HepG2 (cell line): ENCODE measurements around the gene RPS14. TPM values are rescaled to one million over a fixed set of nuclear protein-coding genes. Genes with fewer than 3 reads are reported as not detected.

Experiments used
- HNF4A ChIP-seq: sonication (generic); formaldehyde crosslinking; IDR thresholded peaks from 2 replicates; pipeline ENCODE4 v1.4.0; 2020; ENCODE audit warnings: missing genetic modification reagents
- KAT7 ChIP-seq: IDR thresholded peaks from 2 replicates; pipeline ENCODE4 v1.6.1; 2018; ENCODE audit warnings: borderline replicate concordance, missing compliant biosample characterization
- ZHX2 ChIP-seq, 2 experiments: sonication (generic) in 1 of 2; formaldehyde crosslinking in 1 of 2; IDR thresholded peaks; 2 replicates each; pipeline versions ENCODE4 v1.6.1 to v1.9.0; 2014 to 2022; ENCODE audit warnings: antibody characterized with exemption in 1 of 2, borderline replicate concordance in 1 of 2, inconsistent platforms in 1 of 2, low read depth in 1 of 2, missing genetic modification reagents in 1 of 2
- ZNF629 ChIP-seq: sonication (generic); formaldehyde crosslinking; conservative IDR thresholded peaks from 2 replicates; pipeline ENCODE4 v1.5.0; 2020; ENCODE audit warnings: missing genetic modification reagents
- polyA plus RNA-seq, 8 experiments: library from polyadenylated mRNA; depleted of rRNA in 3 of 8; stranded (reverse) in 7 of 8; unstranded in 1 of 8; fragments of >200 nt; fragmentation: Illumina TruSeq in 4 of 8; extraction: Trizol in 4 of 8; gene quantifications; 2 replicates each; pipeline versions ENCODE4 v1.2.1 to v1.2.3, GENCODE V29; 2011 to 2016; ENCODE audit warnings: low read depth in 4 of 8, missing spikeins in 1 of 8, mixed read lengths in 1 of 8; ENCODE audit not compliant: insufficient read depth in 1 of 8
- total RNA-seq, 5 experiments: library from RNA; depleted of rRNA; stranded (reverse); fragments of >200 nt; fragmentation: Illumina TruSeq; extraction: Trizol; gene quantifications; 2 replicates each; pipeline ENCODE4 v1.2.3, GENCODE V29; 2016; ENCODE audit warnings: low read depth in 1 of 5

The RPS14 gene
- total and polyA plus RNA-seq, 2 of the 13 experiments (the other 11 are each of a cell fraction or from before 2014, with no cell fraction given) = 2,116 to 3,295 TPM

DNA sequence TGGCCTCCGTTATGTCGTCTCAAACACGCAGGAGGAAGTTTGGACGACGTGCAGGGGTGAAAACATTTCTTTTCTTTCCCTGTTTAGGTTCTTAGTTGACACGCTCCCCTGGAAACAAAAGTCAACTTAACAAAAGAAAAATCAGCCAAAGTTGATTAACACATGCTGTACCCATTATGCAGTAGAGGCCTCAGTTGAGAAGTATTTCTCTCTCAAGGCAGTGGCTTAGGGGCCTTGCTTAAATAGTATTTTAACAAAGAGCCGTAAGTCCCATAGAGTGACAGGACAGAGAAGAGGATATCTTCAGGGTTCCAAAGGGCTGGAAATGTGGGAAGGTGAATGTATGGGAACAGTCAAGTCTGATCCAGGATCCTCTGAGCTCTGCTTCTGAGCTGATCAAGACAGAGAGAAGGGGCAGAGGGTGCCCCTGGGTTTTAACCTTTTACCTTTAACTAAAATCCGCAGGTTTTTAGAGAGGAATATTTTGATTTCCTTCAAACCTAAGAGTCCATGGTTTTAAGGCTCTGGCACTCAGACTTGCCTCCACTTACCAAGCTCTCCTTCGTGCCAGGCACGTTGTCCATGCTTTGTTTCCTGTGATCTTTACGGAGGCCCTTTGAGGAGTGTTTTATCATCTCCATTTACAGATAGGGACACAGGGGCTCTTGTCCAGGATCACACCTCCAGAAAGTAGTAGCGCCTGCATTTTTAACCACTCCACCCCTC, 36.2 kb downstream of the RPS14 start (continued):
- no peak for TF ChIP-seq HNF4A (CRISPR knock-in tag)
- peak; percentile 90 for TF ChIP-seq ZNF629 (CRISPR knock-in tag)
- no peak for TF ChIP-seq KAT7 (CRISPR knock-in tag)
- TF ChIP-seq ZHX2 (IDR thresholded peaks at IDR 0.05; ENCODE audit: low read depth) = no peak
- no peak for TF ChIP-seq ZHX2 (CRISPR knock-in tag; IDR thresholded peaks at IDR 0.05; ENCODE audit: borderline replicate concordance)
